HEK293 (cell line): ENCODE results near the gene PRMT7.

ENCODE experiments used
- ZBTB7A ChIP-seq: fragments of 450-650 bp; formaldehyde crosslinking; IDR thresholded peaks from 2 replicates; pipeline ENCODE4 v1.5.1; 2016; ENCODE audit warnings: low read depth, missing biosample characterization, missing genetic modification characterization
- ZFP37 ChIP-seq: fragments of 450-650 bp; formaldehyde crosslinking; IDR thresholded peaks from 2 replicates; pipeline ENCODE4 v1.5.1; 2016; ENCODE audit warnings: missing biosample characterization, missing genetic modification characterization
- ZNF155 ChIP-seq: fragments of 450-650 bp; formaldehyde crosslinking; IDR thresholded peaks from 2 replicates; pipeline ENCODE4 v1.5.1; 2016; ENCODE audit warnings: missing biosample characterization, missing genetic modification characterization
- ZNF549 ChIP-seq: fragments of 450-650 bp; IDR thresholded peaks from 2 replicates; pipeline ENCODE4 v1.5.1; 2018; ENCODE audit warnings: missing biosample characterization, missing genetic modification characterization, mild to moderate bottlenecking, inconsistent platforms, moderate library complexity
- ZNF792 ChIP-seq: fragments of 450-650 bp; formaldehyde crosslinking; IDR thresholded peaks from 2 replicates; pipeline ENCODE4 v1.5.1; 2016; ENCODE audit warnings: missing biosample characterization, missing genetic modification characterization
- ZNF843 ChIP-seq: fragments of 450-650 bp; formaldehyde crosslinking; IDR thresholded peaks from 2 replicates; pipeline ENCODE4 v1.5.1; 2016; ENCODE audit warnings: missing biosample characterization, missing genetic modification characterization
- TF ChIP-seq, protein P1 (sequence below): fragments of 450-650 bp; formaldehyde crosslinking; IDR thresholded peaks from 2 replicates; pipeline ENCODE4 v1.5.1; 2016; ENCODE audit warnings: missing biosample characterization, missing genetic modification characterization, borderline replicate concordance
- TF ChIP-seq, protein P2 (sequence below): fragments of 450-650 bp; formaldehyde crosslinking; IDR thresholded peaks from 2 replicates; pipeline ENCODE4 v1.5.1; 2016; ENCODE audit warnings: missing biosample characterization, missing genetic modification characterization

DNA sequence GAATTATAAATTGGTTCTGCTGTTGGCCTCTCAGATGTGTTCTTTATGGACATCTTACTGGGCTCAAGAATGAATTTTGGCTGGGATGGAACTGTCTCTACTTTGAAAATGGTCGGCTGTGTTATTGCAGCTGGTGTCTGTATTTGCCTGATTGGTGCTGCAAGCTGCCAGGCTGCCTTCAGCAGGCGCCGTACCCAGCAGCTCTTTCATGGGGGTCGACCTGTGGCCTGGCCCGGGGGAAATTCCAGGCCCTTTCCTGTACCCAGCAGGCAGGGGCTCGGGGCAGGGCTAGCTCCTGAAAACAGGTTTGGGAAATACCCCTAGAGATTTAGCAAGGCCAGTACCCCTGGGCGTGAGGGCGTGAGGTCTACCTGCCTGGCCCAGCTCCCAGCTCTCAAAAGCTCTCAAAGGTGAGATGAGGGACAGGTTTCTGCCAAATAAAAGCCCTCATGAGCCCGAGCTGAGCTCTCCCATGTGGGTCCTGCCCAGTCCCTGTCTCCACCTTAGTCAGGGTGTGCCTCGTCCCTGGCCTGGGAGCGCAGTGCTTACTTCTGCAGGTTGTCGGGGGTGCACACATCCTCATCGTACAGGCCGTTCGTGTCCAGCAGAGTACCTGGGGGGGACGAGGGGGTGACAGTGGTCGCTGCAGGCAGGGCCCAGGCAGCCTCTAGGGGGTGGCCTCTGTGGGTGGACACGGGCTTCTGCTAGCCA is 52.3 kb downstream of the PRMT7 start:
- TF ChIP-seq ZFP37 (tag by site-specific recombination) (no peak), ZNF549 (tag by site-specific recombination) (no peak), ZNF792 (no peak), ZBTB7A (tag by site-specific recombination) (no peak), ZNF843 (tag by site-specific recombination) (no peak), ZNF155 (no peak)
- TF ChIP-seq, protein P1, sequence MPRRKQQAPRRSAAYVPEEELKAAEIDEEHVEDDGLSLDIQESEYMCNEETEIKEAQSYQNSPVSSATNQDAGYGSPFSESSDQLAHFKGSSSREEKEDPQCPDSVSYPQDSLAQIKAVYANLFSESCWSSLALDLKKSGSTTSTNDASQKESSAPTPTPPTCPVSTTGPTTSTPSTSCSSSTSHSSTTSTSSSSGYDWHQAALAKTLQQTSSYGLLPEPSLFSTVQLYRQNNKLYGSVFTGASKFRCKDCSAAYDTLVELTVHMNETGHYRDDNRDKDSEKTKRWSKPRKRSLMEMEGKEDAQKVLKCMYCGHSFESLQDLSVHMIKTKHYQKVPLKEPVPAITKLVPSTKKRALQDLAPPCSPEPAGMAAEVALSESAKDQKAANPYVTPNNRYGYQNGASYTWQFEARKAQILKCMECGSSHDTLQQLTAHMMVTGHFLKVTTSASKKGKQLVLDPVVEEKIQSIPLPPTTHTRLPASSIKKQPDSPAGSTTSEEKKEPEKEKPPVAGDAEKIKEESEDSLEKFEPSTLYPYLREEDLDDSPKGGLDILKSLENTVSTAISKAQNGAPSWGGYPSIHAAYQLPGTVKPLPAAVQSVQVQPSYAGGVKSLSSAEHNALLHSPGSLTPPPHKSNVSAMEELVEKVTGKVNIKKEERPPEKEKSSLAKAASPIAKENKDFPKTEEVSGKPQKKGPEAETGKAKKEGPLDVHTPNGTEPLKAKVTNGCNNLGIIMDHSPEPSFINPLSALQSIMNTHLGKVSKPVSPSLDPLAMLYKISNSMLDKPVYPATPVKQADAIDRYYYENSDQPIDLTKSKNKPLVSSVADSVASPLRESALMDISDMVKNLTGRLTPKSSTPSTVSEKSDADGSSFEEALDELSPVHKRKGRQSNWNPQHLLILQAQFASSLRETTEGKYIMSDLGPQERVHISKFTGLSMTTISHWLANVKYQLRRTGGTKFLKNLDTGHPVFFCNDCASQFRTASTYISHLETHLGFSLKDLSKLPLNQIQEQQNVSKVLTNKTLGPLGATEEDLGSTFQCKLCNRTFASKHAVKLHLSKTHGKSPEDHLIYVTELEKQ (tag by site-specific recombination): no peak
- TF ChIP-seq, protein P2, sequence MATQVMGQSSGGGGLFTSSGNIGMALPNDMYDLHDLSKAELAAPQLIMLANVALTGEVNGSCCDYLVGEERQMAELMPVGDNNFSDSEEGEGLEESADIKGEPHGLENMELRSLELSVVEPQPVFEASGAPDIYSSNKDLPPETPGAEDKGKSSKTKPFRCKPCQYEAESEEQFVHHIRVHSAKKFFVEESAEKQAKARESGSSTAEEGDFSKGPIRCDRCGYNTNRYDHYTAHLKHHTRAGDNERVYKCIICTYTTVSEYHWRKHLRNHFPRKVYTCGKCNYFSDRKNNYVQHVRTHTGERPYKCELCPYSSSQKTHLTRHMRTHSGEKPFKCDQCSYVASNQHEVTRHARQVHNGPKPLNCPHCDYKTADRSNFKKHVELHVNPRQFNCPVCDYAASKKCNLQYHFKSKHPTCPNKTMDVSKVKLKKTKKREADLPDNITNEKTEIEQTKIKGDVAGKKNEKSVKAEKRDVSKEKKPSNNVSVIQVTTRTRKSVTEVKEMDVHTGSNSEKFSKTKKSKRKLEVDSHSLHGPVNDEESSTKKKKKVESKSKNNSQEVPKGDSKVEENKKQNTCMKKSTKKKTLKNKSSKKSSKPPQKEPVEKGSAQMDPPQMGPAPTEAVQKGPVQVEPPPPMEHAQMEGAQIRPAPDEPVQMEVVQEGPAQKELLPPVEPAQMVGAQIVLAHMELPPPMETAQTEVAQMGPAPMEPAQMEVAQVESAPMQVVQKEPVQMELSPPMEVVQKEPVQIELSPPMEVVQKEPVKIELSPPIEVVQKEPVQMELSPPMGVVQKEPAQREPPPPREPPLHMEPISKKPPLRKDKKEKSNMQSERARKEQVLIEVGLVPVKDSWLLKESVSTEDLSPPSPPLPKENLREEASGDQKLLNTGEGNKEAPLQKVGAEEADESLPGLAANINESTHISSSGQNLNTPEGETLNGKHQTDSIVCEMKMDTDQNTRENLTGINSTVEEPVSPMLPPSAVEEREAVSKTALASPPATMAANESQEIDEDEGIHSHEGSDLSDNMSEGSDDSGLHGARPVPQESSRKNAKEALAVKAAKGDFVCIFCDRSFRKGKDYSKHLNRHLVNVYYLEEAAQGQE (tag by site-specific recombination): no peak
